PC-9 (cell line): ENCODE measurements around the gene SFSWAP.

Experiments used
- EZH2 ChIP-seq: fragments of 200-600 bp; sonication (generic); IDR thresholded peaks from 2 replicates; pipeline ENCODE4 v1.8.0; 2017; ENCODE audit warnings: antibody characterized with exemption, low read depth
- TF ChIP-seq, protein P1 (sequence below): fragments of 200-600 bp; sonication (generic); conservative IDR thresholded peaks from 2 replicates; pipeline ENCODE4 v1.6.1; 2017; ENCODE audit warnings: mixed run types, antibody characterized with exemption, mild to moderate bottlenecking, moderate library complexity

DNA sequence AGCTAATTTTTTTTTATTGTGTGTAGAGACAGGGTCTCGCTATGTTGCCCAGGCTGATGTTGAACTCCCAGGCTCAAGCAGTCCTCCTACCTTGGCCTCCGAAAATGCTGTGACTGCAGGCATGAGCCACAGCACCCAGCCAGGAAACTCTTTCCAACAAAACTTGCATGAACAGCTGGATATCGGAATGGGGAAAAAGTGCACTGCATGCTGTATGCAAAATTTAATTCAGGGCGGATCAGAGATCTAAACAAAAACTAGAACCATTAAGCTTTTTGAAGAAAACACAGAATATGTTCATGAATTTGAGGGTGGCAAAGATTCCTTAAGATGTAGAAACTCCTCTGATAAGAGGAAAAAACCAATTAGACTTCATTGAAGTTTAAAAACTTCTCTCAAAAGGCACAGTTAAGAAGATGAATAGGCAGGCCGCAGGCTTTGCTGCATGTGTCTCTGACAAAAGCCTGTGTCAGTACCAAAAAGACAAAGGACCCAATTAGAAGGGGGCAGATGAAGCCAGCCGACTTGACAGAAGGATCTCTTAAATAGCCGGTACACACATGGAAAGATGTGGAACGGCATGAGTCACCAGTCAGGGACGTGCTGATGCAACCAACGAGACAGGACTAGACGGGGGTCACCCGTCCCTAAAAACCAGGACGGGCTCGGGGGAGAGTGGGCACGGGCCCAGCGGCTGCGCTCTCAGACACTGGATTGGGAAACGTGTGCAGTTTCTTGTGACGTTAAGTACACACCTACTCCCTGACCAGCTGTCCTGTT is 82.5 kb downstream of the SFSWAP start:
- TF ChIP-seq, protein P1, sequence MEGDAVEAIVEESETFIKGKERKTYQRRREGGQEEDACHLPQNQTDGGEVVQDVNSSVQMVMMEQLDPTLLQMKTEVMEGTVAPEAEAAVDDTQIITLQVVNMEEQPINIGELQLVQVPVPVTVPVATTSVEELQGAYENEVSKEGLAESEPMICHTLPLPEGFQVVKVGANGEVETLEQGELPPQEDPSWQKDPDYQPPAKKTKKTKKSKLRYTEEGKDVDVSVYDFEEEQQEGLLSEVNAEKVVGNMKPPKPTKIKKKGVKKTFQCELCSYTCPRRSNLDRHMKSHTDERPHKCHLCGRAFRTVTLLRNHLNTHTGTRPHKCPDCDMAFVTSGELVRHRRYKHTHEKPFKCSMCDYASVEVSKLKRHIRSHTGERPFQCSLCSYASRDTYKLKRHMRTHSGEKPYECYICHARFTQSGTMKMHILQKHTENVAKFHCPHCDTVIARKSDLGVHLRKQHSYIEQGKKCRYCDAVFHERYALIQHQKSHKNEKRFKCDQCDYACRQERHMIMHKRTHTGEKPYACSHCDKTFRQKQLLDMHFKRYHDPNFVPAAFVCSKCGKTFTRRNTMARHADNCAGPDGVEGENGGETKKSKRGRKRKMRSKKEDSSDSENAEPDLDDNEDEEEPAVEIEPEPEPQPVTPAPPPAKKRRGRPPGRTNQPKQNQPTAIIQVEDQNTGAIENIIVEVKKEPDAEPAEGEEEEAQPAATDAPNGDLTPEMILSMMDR: no peak
- no peak for TF ChIP-seq EZH2
